Measurements from ENCODE around the gene TMEM184B. TPM values are rescaled to one million over a fixed set of nuclear protein-coding genes. Genes with fewer than 3 reads are reported as not detected.

TMEM184B gene
- total RNA-seq, 1 experiment from 2014 or later = 22.0 TPM

GRCh38 chr22:38313384-38313955 is 40.7 kb upstream of the TMEM184B start:
- H3K4me3 ChIP-seq = peak overlapping the region; percentile 80
- no peaks in the 10 kb centered on the region for H3K9me3 ChIP-seq (replicated peaks)
- no peaks in the 10 kb centered on the region for H3K27me3 ChIP-seq (replicated peaks)
- H3K4me1 ChIP-seq (replicated peaks) = peaks cover 72% of the 10 kb centered on the region
- peak; percentile 94 to 96 for DNase-seq (ENCODE audit: low read depth in 1 of 2, low spot score in 2 of 2)
- peaks cover 63% of the 10 kb centered on the region for H3K36me3 ChIP-seq
- H3K27ac ChIP-seq = peak overlapping the region; percentile 88

GRCh38 chr22:38312261-38312800 is 39.5 kb upstream of the TMEM184B start:
- H3K4me3 ChIP-seq = peak overlapping the region; percentile 80; the same call in 1 of the 2 replicates
- H3K27ac ChIP-seq = peak overlapping the region; percentile 88
- H3K4me1 ChIP-seq (replicated peaks) = peaks cover 61% of the 10 kb centered on the region
- H3K9me3 ChIP-seq (replicated peaks) = no peaks in the 10 kb centered on the region
- peaks cover 74% of the 10 kb centered on the region for H3K36me3 ChIP-seq
- no peaks in the 10 kb centered on the region for H3K27me3 ChIP-seq (replicated peaks)
- no peak for DNase-seq (ENCODE audit: low read depth in 1 of 2, low spot score in 2 of 2)

GRCh38 chr22:38311323-38311620 is 38.5 kb upstream of the TMEM184B start:
- H3K4me1 ChIP-seq (replicated peaks) = peaks cover 62% of the 10 kb centered on the region
- peaks cover 80% of the 10 kb centered on the region for H3K36me3 ChIP-seq

GRCh38 chr22:38310518-38311322 is 37.9 kb upstream of the TMEM184B start:
- peak in 1 of 2 experiments; percentile 21 for DNase-seq (ENCODE audit: low read depth in 1 of 2, low spot score in 2 of 2)
- Histone ChIP-seq H3K27me3 (replicated peaks) (no peaks in the 10 kb centered on the region), H3K4me3 (no peak overlapping the region), H3K27ac (peak overlapping the region; percentile 88), H3K36me3 (peaks cover 85% of the 10 kb centered on the region), H3K9me3 (replicated peaks) (no peaks in the 10 kb centered on the region), H3K4me1 (replicated peaks) (peaks cover 68% of the 10 kb centered on the region)

More at GRCh38 chr22:38311323-38311620, 38.5 kb upstream of the TMEM184B start:
- Histone ChIP-seq H3K4me3 (no peak overlapping the region), H3K9me3 (replicated peaks) (no peaks in the 10 kb centered on the region), H3K27me3 (replicated peaks) (no peaks in the 10 kb centered on the region), H3K27ac (peak overlapping the region; percentile 88)
- DNase-seq (ENCODE audit: low read depth in 1 of 2, low spot score in 2 of 2) = peak; percentile 70

- Histone ChIP-seq H3K4me1 (replicated peaks) (peaks cover 65% of the 10 kb centered on the region), H3K27ac (peak overlapping the region; percentile 88), H3K4me3 (no peak overlapping the region), H3K27me3 (replicated peaks) (no peaks in the 10 kb centered on the region), H3K36me3 (peaks cover 90% of the 10 kb centered on the region), H3K9me3 (replicated peaks) (no peaks in the 10 kb centered on the region)
- DNase-seq (ENCODE audit: low read depth in 1 of 2, low spot score in 2 of 2) = no peak
Observed at GRCh38 chr22:38309614-38310517, 37.1 kb upstream of the TMEM184B start.

- Histone ChIP-seq H3K9me3 (replicated peaks) (no peaks in the 10 kb centered on the region), H3K36me3 (peaks cover 95% of the 10 kb centered on the region), H3K27me3 (replicated peaks) (no peaks in the 10 kb centered on the region), H3K4me3 (no peak overlapping the region), H3K4me1 (replicated peaks) (peaks cover 55% of the 10 kb centered on the region), H3K27ac (no peak overlapping the region)
- no peak for DNase-seq (ENCODE audit: low read depth in 1 of 2, low spot score in 2 of 2)
Observed at GRCh38 chr22:38308791-38309498, 36.1 kb upstream of the TMEM184B start.

- H3K4me3 ChIP-seq = no peak overlapping the region
- H3K27me3 ChIP-seq (replicated peaks) = no peaks in the 10 kb centered on the region
- H3K36me3 ChIP-seq = peaks cover 99% of the 10 kb centered on the region
- peaks cover 24% of the 10 kb centered on the region for H3K4me1 ChIP-seq (replicated peaks)
- DNase-seq (ENCODE audit: low read depth in 1 of 2, low spot score in 2 of 2) = no peak
- H3K9me3 ChIP-seq (replicated peaks) = no peaks in the 10 kb centered on the region
- no peak overlapping the region for H3K27ac ChIP-seq
Observed at GRCh38 chr22:38305471-38306448, 33.0 kb upstream of the TMEM184B start.

GRCh38 chr22:38304526-38304925 is 31.7 kb upstream of the TMEM184B start:
- H3K36me3 ChIP-seq = peaks cover 99% of the 10 kb centered on the region
- H3K27me3 ChIP-seq (replicated peaks) = no peaks in the 10 kb centered on the region
- no peak overlapping the region for H3K27ac ChIP-seq
- no peaks in the 10 kb centered on the region for H3K9me3 ChIP-seq (replicated peaks)
- DNase-seq (ENCODE audit: low read depth in 1 of 2, low spot score in 2 of 2) = no peak
- no peak overlapping the region for H3K4me3 ChIP-seq
- H3K4me1 ChIP-seq (replicated peaks) = peaks cover 11% of the 10 kb centered on the region

- DNase-seq (ENCODE audit: low read depth in 1 of 2, low spot score in 2 of 2) = no peak
- Histone ChIP-seq H3K27ac (no peak overlapping the region), H3K9me3 (replicated peaks) (no peaks in the 10 kb centered on the region), H3K27me3 (replicated peaks) (no peaks in the 10 kb centered on the region), H3K4me1 (replicated peaks) (peaks cover 14% of the 10 kb centered on the region), H3K4me3 (no peak overlapping the region), H3K36me3 (peaks cover 99% of the 10 kb centered on the region)
Observed at GRCh38 chr22:38303974-38304373, 31.2 kb upstream of the TMEM184B start.

GRCh38 chr22:38302906-38303305 is 30.1 kb upstream of the TMEM184B start:
- no peaks in the 10 kb centered on the region for H3K9me3 ChIP-seq (replicated peaks)

GRCh38 chr22:38300946-38301345 is 28.1 kb upstream of the TMEM184B start:
- H3K36me3 ChIP-seq = peaks cover 99% of the 10 kb centered on the region
- DNase-seq (ENCODE audit: low read depth in 1 of 2, low spot score in 2 of 2) = no peak

More at GRCh38 chr22:38302906-38303305, 30.1 kb upstream of the TMEM184B start:
- Histone ChIP-seq H3K4me1 (replicated peaks) (peaks cover 21% of the 10 kb centered on the region), H3K27me3 (replicated peaks) (no peaks in the 10 kb centered on the region), H3K27ac (no peak overlapping the region), H3K4me3 (no peak overlapping the region), H3K36me3 (peaks cover 99% of the 10 kb centered on the region)
- no peak for DNase-seq (ENCODE audit: low read depth in 1 of 2, low spot score in 2 of 2)

GRCh38 chr22:38300197-38300945 is 27.6 kb upstream of the TMEM184B start:
- Histone ChIP-seq H3K27me3 (replicated peaks) (no peaks in the 10 kb centered on the region), H3K4me3 (no peak overlapping the region), H3K9me3 (replicated peaks) (no peaks in the 10 kb centered on the region), H3K4me1 (replicated peaks) (peaks cover 10% of the 10 kb centered on the region), H3K36me3 (peaks cover 99% of the 10 kb centered on the region), H3K27ac (no peak overlapping the region)
- no peak for DNase-seq (ENCODE audit: low read depth in 1 of 2, low spot score in 2 of 2)

More at GRCh38 chr22:38300946-38301345, 28.1 kb upstream of the TMEM184B start:
- no peak overlapping the region for H3K4me3 ChIP-seq
- H3K9me3 ChIP-seq (replicated peaks) = no peaks in the 10 kb centered on the region
- H3K4me1 ChIP-seq (replicated peaks) = peaks cover 15% of the 10 kb centered on the region
- H3K27ac ChIP-seq = no peak overlapping the region
- H3K27me3 ChIP-seq (replicated peaks) = no peaks in the 10 kb centered on the region
